Measurements from ENCODE around the gene NXPE1.

NXPE1 gene

DNA sequence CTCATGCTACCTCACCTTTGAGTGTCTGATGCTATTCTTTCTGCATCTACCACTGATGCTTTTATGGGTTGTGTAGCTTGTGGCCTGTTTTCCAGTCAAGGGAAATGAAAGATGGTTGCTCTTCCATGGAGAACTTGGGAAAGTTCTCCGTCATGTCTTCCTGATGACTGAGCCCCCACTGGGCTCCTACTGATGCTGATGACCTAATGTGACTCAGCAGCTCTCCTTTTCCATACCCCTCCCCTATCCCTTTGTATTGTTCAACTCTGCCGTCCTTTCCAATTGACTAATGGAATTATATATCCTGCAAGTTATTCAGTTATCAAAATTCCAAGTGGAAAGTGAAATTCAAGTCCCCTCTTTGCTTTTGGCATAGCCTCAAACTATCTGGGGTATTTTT is 75.8 kb downstream of the NXPE1 start:
- Histone ChIP-seq H3K79me2 (ENCODE audit: insufficient read depth, low read length) (no peaks in the 10 kb centered on the region), H3K9me2 (ENCODE audit: low read depth, low read length) (no peaks in the 10 kb centered on the region), H3K4me1 (ENCODE audit: insufficient read depth, low read length, severe bottlenecking) (no peaks in the 10 kb centered on the region), H3F3A (ENCODE audit: insufficient read depth, low read length) (no peaks in the 10 kb centered on the region), H2AFZ (ENCODE audit: low read length) (no peak overlapping the region), H4K20me1 (ENCODE audit: insufficient read depth, low read length) (no peaks in the 10 kb centered on the region), H3K4me3 (ENCODE audit: low read depth, low read length, poor library complexity, severe bottlenecking) (no peak overlapping the region), H3K27ac (ENCODE audit: low read depth, low read length, poor library complexity, severe bottlenecking) (no peak overlapping the region), H3K9me3 (ENCODE audit: low read length) (no peaks in the 10 kb centered on the region), H3K27me3 (ENCODE audit: insufficient read depth, low read length) (no peaks in the 10 kb centered on the region), H3K4me2 (ENCODE audit: low read length) (no peak overlapping the region), H3K9ac (ENCODE audit: low read length) (no peak overlapping the region), H3K36me3 (ENCODE audit: insufficient read depth, low read length) (no peaks in the 10 kb centered on the region)
- no peak for TF ChIP-seq EZH2 (IDR thresholded peaks at IDR 0.05; ENCODE audit: borderline replicate concordance, low read length)
- TF ChIP-seq, protein P1, sequence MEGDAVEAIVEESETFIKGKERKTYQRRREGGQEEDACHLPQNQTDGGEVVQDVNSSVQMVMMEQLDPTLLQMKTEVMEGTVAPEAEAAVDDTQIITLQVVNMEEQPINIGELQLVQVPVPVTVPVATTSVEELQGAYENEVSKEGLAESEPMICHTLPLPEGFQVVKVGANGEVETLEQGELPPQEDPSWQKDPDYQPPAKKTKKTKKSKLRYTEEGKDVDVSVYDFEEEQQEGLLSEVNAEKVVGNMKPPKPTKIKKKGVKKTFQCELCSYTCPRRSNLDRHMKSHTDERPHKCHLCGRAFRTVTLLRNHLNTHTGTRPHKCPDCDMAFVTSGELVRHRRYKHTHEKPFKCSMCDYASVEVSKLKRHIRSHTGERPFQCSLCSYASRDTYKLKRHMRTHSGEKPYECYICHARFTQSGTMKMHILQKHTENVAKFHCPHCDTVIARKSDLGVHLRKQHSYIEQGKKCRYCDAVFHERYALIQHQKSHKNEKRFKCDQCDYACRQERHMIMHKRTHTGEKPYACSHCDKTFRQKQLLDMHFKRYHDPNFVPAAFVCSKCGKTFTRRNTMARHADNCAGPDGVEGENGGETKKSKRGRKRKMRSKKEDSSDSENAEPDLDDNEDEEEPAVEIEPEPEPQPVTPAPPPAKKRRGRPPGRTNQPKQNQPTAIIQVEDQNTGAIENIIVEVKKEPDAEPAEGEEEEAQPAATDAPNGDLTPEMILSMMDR (IDR thresholded peaks at IDR 0.05; ENCODE audit: low read length), result no peak

DNA sequence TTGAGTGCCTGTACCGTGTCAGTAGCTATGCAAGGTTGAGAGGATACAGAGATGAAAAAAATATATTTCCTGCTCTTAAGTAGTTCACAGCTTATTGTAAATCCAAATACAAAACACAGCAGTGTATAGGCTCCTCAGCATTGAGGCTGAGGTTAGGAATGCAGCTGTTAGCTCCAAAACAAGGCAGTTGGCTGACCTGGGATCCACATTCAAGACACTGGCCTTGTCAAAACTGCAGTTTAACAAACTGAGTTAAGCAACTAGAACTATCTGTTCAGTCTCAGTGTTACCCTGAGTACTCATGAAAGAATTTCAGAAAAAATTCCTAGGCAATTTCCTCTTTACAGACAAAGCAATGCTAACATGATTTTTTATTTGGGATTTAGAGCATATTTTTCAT is 77.6 kb downstream of the NXPE1 start:
- H3F3A ChIP-seq (ENCODE audit: insufficient read depth, low read length), result no peaks in the 10 kb centered on the region
- TF ChIP-seq EZH2 (IDR thresholded peaks at IDR 0.05; ENCODE audit: borderline replicate concordance, low read length), result no peak
- TF ChIP-seq, protein P1 (IDR thresholded peaks at IDR 0.05; ENCODE audit: low read length), result no peak
- no peaks in the 10 kb centered on the region for H4K20me1 ChIP-seq (ENCODE audit: insufficient read depth, low read length)
- no peaks in the 10 kb centered on the region for H3K9me2 ChIP-seq (ENCODE audit: low read depth, low read length)
- H3K27me3 ChIP-seq (ENCODE audit: insufficient read depth, low read length), result no peaks in the 10 kb centered on the region
- H3K27ac ChIP-seq (ENCODE audit: low read depth, low read length, poor library complexity, severe bottlenecking), result no peak overlapping the region
- no peak overlapping the region for H3K9ac ChIP-seq (ENCODE audit: low read length)
- no peaks in the 10 kb centered on the region for H3K36me3 ChIP-seq (ENCODE audit: insufficient read depth, low read length)
- H2AFZ ChIP-seq (ENCODE audit: low read length), result no peak overlapping the region
- no peaks in the 10 kb centered on the region for H3K4me1 ChIP-seq (ENCODE audit: insufficient read depth, low read length, severe bottlenecking)
- no peaks in the 10 kb centered on the region for H3K9me3 ChIP-seq (ENCODE audit: low read length)
- no peak overlapping the region for H3K4me2 ChIP-seq (ENCODE audit: low read length)
- H3K79me2 ChIP-seq (ENCODE audit: insufficient read depth, low read length), result no peaks in the 10 kb centered on the region
- no peak overlapping the region for H3K4me3 ChIP-seq (ENCODE audit: low read depth, low read length, poor library complexity, severe bottlenecking)

DNA sequence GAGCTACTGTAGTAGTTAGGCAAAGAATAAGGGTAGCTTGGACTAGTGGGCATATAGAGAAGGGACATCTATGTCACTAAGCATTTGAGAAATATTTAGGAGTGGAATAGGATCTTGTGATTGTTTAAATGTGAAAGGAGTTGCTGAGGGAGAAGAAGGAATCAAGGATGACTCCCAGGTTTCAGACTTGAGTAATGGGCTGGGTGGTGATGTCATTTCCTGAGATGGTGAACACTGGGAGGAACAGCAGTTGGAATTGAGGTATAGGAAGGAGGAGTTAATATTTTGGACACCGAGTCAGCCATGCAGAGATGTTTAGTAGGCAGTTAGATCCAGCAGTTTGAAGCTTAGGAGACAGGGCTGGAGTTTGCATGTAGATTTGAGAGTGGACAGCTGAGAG is 80.3 kb downstream of the NXPE1 start:
- no peaks in the 10 kb centered on the region for H3K27me3 ChIP-seq (ENCODE audit: insufficient read depth, low read length)
- H3F3A ChIP-seq (ENCODE audit: insufficient read depth, low read length), result no peaks in the 10 kb centered on the region
- no peaks in the 10 kb centered on the region for H3K36me3 ChIP-seq (ENCODE audit: insufficient read depth, low read length)
- H3K4me1 ChIP-seq (ENCODE audit: insufficient read depth, low read length, severe bottlenecking), result no peaks in the 10 kb centered on the region
- H3K4me3 ChIP-seq (ENCODE audit: low read depth, low read length, poor library complexity, severe bottlenecking), result no peak overlapping the region
- TF ChIP-seq, protein P1 (IDR thresholded peaks at IDR 0.05; ENCODE audit: low read length), result no peak
- TF ChIP-seq EZH2 (IDR thresholded peaks at IDR 0.05; ENCODE audit: borderline replicate concordance, low read length), result no peak
- no peak overlapping the region for H3K4me2 ChIP-seq (ENCODE audit: low read length)
- no peaks in the 10 kb centered on the region for H3K9me2 ChIP-seq (ENCODE audit: low read depth, low read length)
- no peaks in the 10 kb centered on the region for H3K79me2 ChIP-seq (ENCODE audit: insufficient read depth, low read length)
- H4K20me1 ChIP-seq (ENCODE audit: insufficient read depth, low read length), result no peaks in the 10 kb centered on the region
- no peak overlapping the region for H2AFZ ChIP-seq (ENCODE audit: low read length)
- no peak overlapping the region for H3K27ac ChIP-seq (ENCODE audit: low read depth, low read length, poor library complexity, severe bottlenecking)
- no peaks in the 10 kb centered on the region for H3K9me3 ChIP-seq (ENCODE audit: low read length)
- H3K9ac ChIP-seq (ENCODE audit: low read length), result no peak overlapping the region

Data from OCI-LY1 (cell line).